Sciatic nerve (tissue), 2 donors: ENCODE data around the gene ZNF23. TPM values are rescaled to one million over a fixed set of nuclear protein-coding genes. Genes with fewer than 3 reads are reported as not detected.
"Not testable (repeated sequence)": the region's sequence is repeated elsewhere in the genome, so short reads cannot be mapped to it uniquely, and the experiment has no call there.

Source experiments
- ATAC-seq: fragments of 200-7000 bp; cut with Tn5 transposase; one replicate; pipeline ENCODE4 v1.9.1; 2020; ENCODE audit warnings: mild to moderate bottlenecking, moderate library complexity
- DNase-seq: peaks from one replicate; pipeline ENCODE4 v3.0.0-alpha.2; 2020; ENCODE audit warnings: low spot score
- intact Hi-C: fragments of 100-400 bp; cut with DNase I; formaldehyde crosslinking; loops from one replicate; pipeline ENCODE4 v1.14.2; 2022
- total RNA-seq: library from RNA; stranded (reverse); fragmentation: NEBNext Ultra II Directional; extraction: Animal tissue kit (Norgen Biotek cat#: 25700); gene quantifications from one replicate; pipeline ENCODE4 v1.2.1, GENCODE V29; 2021
- donor health status: DM: no; HTN: no; CAD: no.
- donor health status: DM: no; HTN: no; CAD: no.

ZNF23 gene
- total RNA-seq: 11.0 TPM

GRCh38 chr16:71461686-71462648, at the start of gene ZNF23:
ZNF23 (minus strand) TSS chr16:71462247; CDS start chr16:71456796, 5,451 bp downstream.
- DNase-seq (peak; percentile 91), ATAC-seq (peak; percentile 100)
- intact Hi-C loops: no loop called here

GRCh38 chr16:71507061-71507460, 45.0 kb upstream of the ZNF23 start:
- no peak for ATAC-seq
- no peak for DNase-seq
- intact Hi-C loops: no loop called here

- intact Hi-C loops: no loop called here
- ATAC-seq: no peak
- no peak for DNase-seq
Observed at GRCh38 chr16:71504901-71505300, 42.9 kb upstream of the ZNF23 start.

- intact Hi-C loops: not testable (repeated sequence)
Observed at GRCh38 chr16:71504051-71504450, 42.0 kb upstream of the ZNF23 start.

GRCh38 chr16:71501547-71501946, 39.5 kb upstream of the ZNF23 start:
- intact Hi-C loops: no loop called here
- DNase-seq (no peak), ATAC-seq (no peak)

More at GRCh38 chr16:71504051-71504450, 42.0 kb upstream of the ZNF23 start:
- not testable (repeated sequence) for ATAC-seq, DNase-seq

- ATAC-seq (no peak), DNase-seq (no peak)
- intact Hi-C loops: no loop called here
Observed at GRCh38 chr16:71500964-71501363, 38.9 kb upstream of the ZNF23 start.

GRCh38 chr16:71499775-71500364, 37.8 kb upstream of the ZNF23 start:
- intact Hi-C loops: no loop called here
- no peak for DNase-seq
- peak; percentile 63 for ATAC-seq

GRCh38 chr16:71498031-71498430, 36.0 kb upstream of the ZNF23 start:
- ATAC-seq (no peak), DNase-seq (no peak)
- intact Hi-C loops: no loop called here

GRCh38 chr16:71493213-71493612, 31.2 kb upstream of the ZNF23 start:
- intact Hi-C loops: loop anchor here (2.0 kb wide), 1 partner anchor 80 kb away; no protein-coding TSS in a partner anchor
- ATAC-seq (no peak), DNase-seq (no peak)

GRCh38 chr16:71492786-71493185, 30.7 kb upstream of the ZNF23 start:
- intact Hi-C loops: loop anchor here (2.0 kb wide), 1 partner anchor 80 kb away; no protein-coding TSS in a partner anchor
- no peak for ATAC-seq

GRCh38 chr16:71491054-71491453, 29.0 kb upstream of the ZNF23 start:
- intact Hi-C loops: no loop called here
- ATAC-seq: no peak
- DNase-seq: no peak

More at GRCh38 chr16:71492786-71493185, 30.7 kb upstream of the ZNF23 start:
- no peak for DNase-seq

- intact Hi-C loops: no loop called here
- DNase-seq (no peak), ATAC-seq (no peak)
Observed at GRCh38 chr16:71490361-71490760, 28.3 kb upstream of the ZNF23 start.

- DNase-seq (no peak), ATAC-seq (no peak)
- intact Hi-C loops: no loop called here
Observed at GRCh38 chr16:71489122-71489521, 27.1 kb upstream of the ZNF23 start, which contains the start of gene ZNF19. ZNF19 (minus strand) TSS chr16:71489324; CDS start chr16:71482114, 7,210 bp downstream.

- ATAC-seq: peak; percentile 98
- peak; percentile 91 for DNase-seq
- intact Hi-C loops: no loop called here
Observed at GRCh38 chr16:71484006-71484893, 22.2 kb upstream of the ZNF23 start.

GRCh38 chr16:71482569-71482968, 20.5 kb upstream of the ZNF23 start:
- ATAC-seq (no peak), DNase-seq (no peak)
- intact Hi-C loops: no loop called here

- intact Hi-C loops: no loop called here
- ATAC-seq (no peak), DNase-seq (no peak)
Observed at GRCh38 chr16:71480956-71481355, 18.9 kb upstream of the ZNF23 start.

GRCh38 chr16:71479420-71479819, 17.4 kb upstream of the ZNF23 start:
- ATAC-seq: no peak
- intact Hi-C loops: no loop called here
- no peak for DNase-seq

- DNase-seq (no peak), ATAC-seq (no peak)
- intact Hi-C loops: no loop called here
Observed at GRCh38 chr16:71476457-71477124, 14.5 kb upstream of the ZNF23 start.
